HUES48 (cell line): ENCODE results near the gene POLR1C.

Experiments
- H3K27ac ChIP-seq: one replicate; pipeline ENCODE4 v1.7.0; 2013; ENCODE audit warnings: low read depth, low read length, inconsistent platforms
- H3K27me3 ChIP-seq: 2 replicates; pipeline ENCODE4 v1.6.1; 2013; ENCODE audit warnings: mild to moderate bottlenecking, low read length; ENCODE audit not compliant: control insufficient read depth, insufficient read depth
- H3K36me3 ChIP-seq: 2 replicates; pipeline ENCODE4 v1.6.1; 2013; ENCODE audit warnings: low read length; ENCODE audit not compliant: control insufficient read depth, insufficient read depth
- H3K4me1 ChIP-seq: 2 replicates; pipeline ENCODE4 v1.6.1; 2013; ENCODE audit warnings: mild to moderate bottlenecking, low read length; ENCODE audit not compliant: control insufficient read depth, insufficient read depth
- H3K4me3 ChIP-seq: 2 replicates; pipeline ENCODE4 v1.5.1; 2013; ENCODE audit warnings: mild to moderate bottlenecking, low read depth, low read length
- H3K9ac ChIP-seq: 2 replicates; pipeline ENCODE4 v1.6.1; 2013; ENCODE audit warnings: mild to moderate bottlenecking, low read depth, low read length, moderate library complexity
- H3K9me3 ChIP-seq: 2 replicates; pipeline ENCODE4 v1.6.1; 2013; ENCODE audit warnings: low read length; ENCODE audit not compliant: control insufficient read depth, insufficient read depth

The POLR1C gene

GRCh38 chr6:43502666-43503065 is 14.2 kb upstream of the POLR1C start:
- Histone ChIP-seq H3K27ac (no peak overlapping the region), H3K4me1 (no peaks in the 10 kb centered on the region), H3K27me3 (peaks cover 6% of the 10 kb centered on the region), H3K9me3 (no peaks in the 10 kb centered on the region), H3K4me3 (no peak overlapping the region), H3K9ac (no peak overlapping the region), H3K36me3 (peaks cover 82% of the 10 kb centered on the region)

GRCh38 chr6:43503443-43503842 is 13.4 kb upstream of the POLR1C start:
- Histone ChIP-seq H3K36me3 (peaks cover 75% of the 10 kb centered on the region), H3K9me3 (no peaks in the 10 kb centered on the region), H3K27ac (no peak overlapping the region), H3K4me3 (no peak overlapping the region), H3K27me3 (peaks cover 14% of the 10 kb centered on the region), H3K9ac (no peak overlapping the region), H3K4me1 (no peaks in the 10 kb centered on the region)

GRCh38 chr6:43504756-43505593 is 11.9 kb upstream of the POLR1C start:
- H3K36me3 ChIP-seq: peaks cover 59% of the 10 kb centered on the region
- no peak overlapping the region for H3K4me3 ChIP-seq
- no peak overlapping the region for H3K9ac ChIP-seq
- H3K27me3 ChIP-seq: peaks cover 28% of the 10 kb centered on the region
- H3K9me3 ChIP-seq: no peaks in the 10 kb centered on the region
- H3K27ac ChIP-seq: no peak overlapping the region
- 0 out of 2 replicates have a peak, but pooled peaks cover 5% of the 10 kb centered on the region for H3K4me1 ChIP-seq

- peaks cover 29% of the 10 kb centered on the region for H3K27me3 ChIP-seq
- peaks cover 52% of the 10 kb centered on the region for H3K36me3 ChIP-seq
- H3K4me1 ChIP-seq: 0 out of 2 replicates have a peak, but pooled peaks cover 6% of the 10 kb centered on the region
- H3K9me3 ChIP-seq: no peaks in the 10 kb centered on the region
- H3K9ac ChIP-seq: no peak overlapping the region
- H3K4me3 ChIP-seq: no peak overlapping the region
- H3K27ac ChIP-seq: no peak overlapping the region
These were observed 11.2 kb upstream of the POLR1C start for GRCh38 chr6:43505718-43506117.

GRCh38 chr6:43506171-43506570 is 10.7 kb upstream of the POLR1C start:
- Histone ChIP-seq H3K36me3 (peaks cover 51% of the 10 kb centered on the region), H3K27me3 (peaks cover 29% of the 10 kb centered on the region), H3K4me1 (0 out of 2 replicates have a peak, but pooled peaks cover 9% of the 10 kb centered on the region), H3K4me3 (no peak overlapping the region), H3K9me3 (no peaks in the 10 kb centered on the region), H3K27ac (no peak overlapping the region), H3K9ac (no peak overlapping the region)

- H3K4me3 ChIP-seq: no peak overlapping the region
- no peaks in the 10 kb centered on the region for H3K9me3 ChIP-seq
- H3K27me3 ChIP-seq: peaks cover 29% of the 10 kb centered on the region
- no peak overlapping the region for H3K27ac ChIP-seq
- no peak overlapping the region for H3K9ac ChIP-seq
- peaks cover 51% of the 10 kb centered on the region for H3K36me3 ChIP-seq
- peaks cover 14% of the 10 kb centered on the region; the same call in 1 of the 2 replicates for H3K4me1 ChIP-seq
These were observed 10.0 kb upstream of the POLR1C start for GRCh38 chr6:43506667-43507471.

GRCh38 chr6:43508481-43509141 is 8.3 kb upstream of the POLR1C start:
- Histone ChIP-seq H3K4me1 (peaks cover 18% of the 10 kb centered on the region; the same call in 1 of the 2 replicates), H3K9ac (no peak overlapping the region), H3K27ac (no peak overlapping the region), H3K27me3 (peaks cover 29% of the 10 kb centered on the region), H3K36me3 (peaks cover 51% of the 10 kb centered on the region), H3K4me3 (no peak overlapping the region), H3K9me3 (no peaks in the 10 kb centered on the region)

GRCh38 chr6:43509142-43509983 is 7.5 kb upstream of the POLR1C start:
- Histone ChIP-seq H3K9ac (no peak overlapping the region), H3K4me1 (peaks cover 18% of the 10 kb centered on the region; the same call in 1 of the 2 replicates), H3K9me3 (no peaks in the 10 kb centered on the region), H3K27me3 (peaks cover 29% of the 10 kb centered on the region), H3K27ac (no peak overlapping the region), H3K36me3 (peaks cover 52% of the 10 kb centered on the region), H3K4me3 (peak overlapping the region; percentile 60)

- H3K9me3 ChIP-seq: no peaks in the 10 kb centered on the region
- H3K36me3 ChIP-seq: peaks cover 51% of the 10 kb centered on the region
- H3K4me3 ChIP-seq: peak within 1 kb of the TSS; percentile 60
- H3K27ac ChIP-seq: no peak within 1 kb of the TSS
- H3K9ac ChIP-seq: no peak within 1 kb of the TSS
- peaks cover 29% of the 10 kb centered on the region for H3K27me3 ChIP-seq
- peaks cover 18% of the 10 kb centered on the region; the same call in 1 of the 2 replicates for H3K4me1 ChIP-seq
These were observed 6.7 kb upstream of the POLR1C start, which contains the start of gene LRRC73 for GRCh38 chr6:43509984-43510826. Gene LRRC73, minus strand, starts transcription at chr6:43510346. Its CDS starts 561 bp downstream, at chr6:43509785.
